HepG2 (cell line): ENCODE data around the gene SPATA12.

Experiments used
- MIER2 ChIP-seq: IDR thresholded peaks from 2 replicates; pipeline ENCODE4 v1.6.1; 2016; ENCODE audit warnings: missing biosample characterization, missing genetic modification reagents
- MXI1 ChIP-seq: IDR thresholded peaks from 3 replicates; pipeline ENCODE4 v1.6.1; 2012; ENCODE audit warnings: low read depth, low read length, inconsistent platforms, borderline replicate concordance
- POLR2A ChIP-seq, 2 experiments: IDR thresholded peaks; 2 replicates each; pipeline ENCODE4 v1.6.1; 2011; ENCODE audit warnings: low read depth in 2 of 2, low read length in 2 of 2, mild to moderate bottlenecking in 1 of 2, moderate library complexity in 1 of 2; ENCODE audit not compliant: insufficient read depth in 1 of 2
- ZNF552 ChIP-seq: sonication (generic); formaldehyde crosslinking; IDR thresholded peaks from 2 replicates; pipeline ENCODE4 v1.9.0; 2022; ENCODE audit warnings: missing genetic modification reagents, mild to moderate bottlenecking, borderline replicate concordance
- TF ChIP-seq, protein P1 (sequence below): sonication (generic); formaldehyde crosslinking; IDR thresholded peaks from 2 replicates; pipeline ENCODE4 v1.5.0; 2020; ENCODE audit warnings: mild to moderate bottlenecking, missing genetic modification reagents, moderate library complexity

DNA sequence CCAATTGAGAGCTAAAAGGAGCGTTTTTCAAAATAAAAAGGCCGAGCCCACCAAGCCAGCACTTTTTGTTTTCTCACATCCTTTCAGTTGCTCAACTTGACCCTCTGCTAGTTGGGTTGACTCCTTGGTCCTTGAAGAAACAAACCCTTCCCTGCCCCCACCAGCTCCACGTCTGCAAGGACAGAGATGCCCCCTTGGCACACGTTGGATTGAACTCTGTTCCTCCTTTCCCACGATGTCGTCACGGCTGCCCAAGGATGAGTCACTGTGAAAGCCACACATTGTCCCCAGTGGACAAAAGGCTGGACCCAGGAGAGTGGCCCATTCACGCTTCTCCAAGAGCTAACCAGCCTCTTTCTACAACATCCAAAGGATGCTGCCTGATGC, 43.0 kb upstream of the SPATA12 start:
- TF ChIP-seq ZNF552 (CRISPR knock-in tag) (no peak), MIER2 (CRISPR knock-in tag) (no peak), POLR2A (IDR thresholded peaks at IDR 0.05; ENCODE audit: insufficient read depth in 1 of 2, low read depth in 2 of 2, low read length in 2 of 2) (no peak), MXI1 (no peak)
- TF ChIP-seq, protein P1, sequence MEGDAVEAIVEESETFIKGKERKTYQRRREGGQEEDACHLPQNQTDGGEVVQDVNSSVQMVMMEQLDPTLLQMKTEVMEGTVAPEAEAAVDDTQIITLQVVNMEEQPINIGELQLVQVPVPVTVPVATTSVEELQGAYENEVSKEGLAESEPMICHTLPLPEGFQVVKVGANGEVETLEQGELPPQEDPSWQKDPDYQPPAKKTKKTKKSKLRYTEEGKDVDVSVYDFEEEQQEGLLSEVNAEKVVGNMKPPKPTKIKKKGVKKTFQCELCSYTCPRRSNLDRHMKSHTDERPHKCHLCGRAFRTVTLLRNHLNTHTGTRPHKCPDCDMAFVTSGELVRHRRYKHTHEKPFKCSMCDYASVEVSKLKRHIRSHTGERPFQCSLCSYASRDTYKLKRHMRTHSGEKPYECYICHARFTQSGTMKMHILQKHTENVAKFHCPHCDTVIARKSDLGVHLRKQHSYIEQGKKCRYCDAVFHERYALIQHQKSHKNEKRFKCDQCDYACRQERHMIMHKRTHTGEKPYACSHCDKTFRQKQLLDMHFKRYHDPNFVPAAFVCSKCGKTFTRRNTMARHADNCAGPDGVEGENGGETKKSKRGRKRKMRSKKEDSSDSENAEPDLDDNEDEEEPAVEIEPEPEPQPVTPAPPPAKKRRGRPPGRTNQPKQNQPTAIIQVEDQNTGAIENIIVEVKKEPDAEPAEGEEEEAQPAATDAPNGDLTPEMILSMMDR (CRISPR knock-in tag), result no peak
